Heart left ventricle (tissue), 13 donors: ENCODE measurements around the gene MYH15.

Source experiments
- CTCF ChIP-seq, 12 donors: fragments of 200-600 bp; sonication (generic) in 4 of 12; IDR thresholded peaks; one replicate each; pipeline versions ENCODE4 v1.5.0 to v1.8.0; 2018 to 2022; ENCODE audit warnings: antibody characterized with exemption in 12 of 12, mild to moderate bottlenecking in 5 of 12
- POLR2A ChIP-seq, 2 donors: fragments of 450-650 bp; IDR thresholded peaks; one replicate each; pipeline ENCODE4 v1.6.1; 2017; ENCODE audit warnings: antibody characterized with exemption in 2 of 2, mild to moderate bottlenecking in 2 of 2, moderate library complexity in 2 of 2
- donor health status: ischemic (EF 13 %, LVEDD 7.1; RV severe dilation, severe dysfunction).
- donor health status: DM: no; HTN: yes; CAD: no.
- donor health status: DM: no; HTN: no; CAD: no.
- donor health status: ischemic (EF 25% LVEDD 6.9; RV normal size, moderate dysfunction).
- donor health status: ischemic (EF 25% LVEDD 5.7; RV mildly dilated, moderate dysfunction).
- donor health status: ischemic (EF 35%, LVEDD 5.7; RV mildly dilated, moderate dysfunction).
- donor health status: nonischemic (EF 11% LVEDD 7.7; RV severe dilation, severe dysfunction).
- donor health status: DM: yes; HTN: yes; CAD: no.
- donor health status: PGD.
- donor health status: ischemic (EF 29% LVEDD 5.4; RV normal size, mild dysfunction).
- donor health status: nonischemic (EF 23%, LVEDD 6.1; RV moderate dilation, normal function).

GRCh38 chr3:108475220-108475782 is 35.1 kb downstream of the MYH15 start:
- TF ChIP-seq CTCF (IDR thresholded peaks at IDR 0.05) (no peak), POLR2A (IDR thresholded peaks at IDR 0.05) (no peak)
